ENCODE results near the gene C4B.

DNA sequence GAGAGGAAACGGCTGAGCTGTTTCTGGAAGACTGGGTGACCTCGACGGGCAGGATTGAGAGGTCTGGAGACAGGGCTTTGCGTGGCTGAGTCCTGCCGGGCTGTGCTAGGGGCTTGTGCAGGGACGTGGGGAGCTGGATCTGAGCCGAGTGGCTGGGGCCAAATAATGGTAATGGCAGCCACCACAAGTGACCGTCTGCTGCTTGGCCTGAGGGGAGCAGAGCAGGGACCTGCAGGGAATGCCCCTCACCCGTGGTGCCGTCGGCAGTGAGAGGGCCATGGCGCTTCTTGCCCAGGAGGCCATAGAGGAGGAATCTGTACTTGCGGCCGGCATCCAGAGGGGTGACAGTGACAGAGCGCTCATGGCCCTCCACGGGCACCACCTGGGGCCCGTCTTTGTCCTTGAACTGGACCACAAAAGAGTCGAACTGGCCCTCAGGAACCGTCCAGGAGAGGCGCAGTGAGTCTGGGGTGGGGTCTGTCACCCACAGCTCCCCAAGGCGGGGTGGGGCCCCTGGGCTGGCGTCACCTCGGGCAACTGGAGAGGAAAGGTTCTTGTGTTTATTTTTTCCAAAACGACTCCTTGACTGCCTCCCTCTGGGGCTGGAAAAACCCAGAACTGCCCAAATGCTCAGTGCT is 55.4 kb downstream of the C4B start:
- TF ChIP-seq, protein P1, sequence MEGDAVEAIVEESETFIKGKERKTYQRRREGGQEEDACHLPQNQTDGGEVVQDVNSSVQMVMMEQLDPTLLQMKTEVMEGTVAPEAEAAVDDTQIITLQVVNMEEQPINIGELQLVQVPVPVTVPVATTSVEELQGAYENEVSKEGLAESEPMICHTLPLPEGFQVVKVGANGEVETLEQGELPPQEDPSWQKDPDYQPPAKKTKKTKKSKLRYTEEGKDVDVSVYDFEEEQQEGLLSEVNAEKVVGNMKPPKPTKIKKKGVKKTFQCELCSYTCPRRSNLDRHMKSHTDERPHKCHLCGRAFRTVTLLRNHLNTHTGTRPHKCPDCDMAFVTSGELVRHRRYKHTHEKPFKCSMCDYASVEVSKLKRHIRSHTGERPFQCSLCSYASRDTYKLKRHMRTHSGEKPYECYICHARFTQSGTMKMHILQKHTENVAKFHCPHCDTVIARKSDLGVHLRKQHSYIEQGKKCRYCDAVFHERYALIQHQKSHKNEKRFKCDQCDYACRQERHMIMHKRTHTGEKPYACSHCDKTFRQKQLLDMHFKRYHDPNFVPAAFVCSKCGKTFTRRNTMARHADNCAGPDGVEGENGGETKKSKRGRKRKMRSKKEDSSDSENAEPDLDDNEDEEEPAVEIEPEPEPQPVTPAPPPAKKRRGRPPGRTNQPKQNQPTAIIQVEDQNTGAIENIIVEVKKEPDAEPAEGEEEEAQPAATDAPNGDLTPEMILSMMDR (IDR thresholded peaks at IDR 0.05), result no peak
- TF ChIP-seq POLR2AphosphoS2 (conservative IDR thresholded peaks at IDR 0.05; ENCODE audit: low read length), result no peak
